AG04449 (cell line): ENCODE data around the gene TMEM163.

Source experiments
- CTCF ChIA-PET: fragments of 350-600 bp; formaldehyde crosslinking; extraction: SDS; loops from one replicate; lab custom pipeline; 2021; ENCODE audit warnings: antibody characterized with exemption; lab: Yijun Ruan, JAX
- POLR2A ChIA-PET: fragments of 400-600, 350-600 bp; formaldehyde crosslinking; extraction: SDS; loops from one replicate; lab custom pipeline; 2020; ENCODE audit warnings: antibody characterized with exemption, inconsistent platforms; lab: Yijun Ruan, JAX
- DNase-seq: peaks from one replicate; pipeline ENCODE4 v3.0.0-alpha.2; 2010; ENCODE audit warnings: low read depth, low spot score
- H3K4me3 ChIP-seq: 2 replicates; pipeline ENCODE4 v1.5.1; 2011; ENCODE audit warnings: low read depth, mild to moderate bottlenecking, control low read depth, low read length
- TF ChIP-seq, protein P1 (sequence below): IDR thresholded peaks from one replicate; pipeline ENCODE4 v1.5.1; 2011; ENCODE audit warnings: mild to moderate bottlenecking, moderate library complexity, low read length, control low read depth, inconsistent platforms; ENCODE audit not compliant: insufficient read depth; ENCODE audit errors: missing control alignments

The TMEM163 gene

DNA sequence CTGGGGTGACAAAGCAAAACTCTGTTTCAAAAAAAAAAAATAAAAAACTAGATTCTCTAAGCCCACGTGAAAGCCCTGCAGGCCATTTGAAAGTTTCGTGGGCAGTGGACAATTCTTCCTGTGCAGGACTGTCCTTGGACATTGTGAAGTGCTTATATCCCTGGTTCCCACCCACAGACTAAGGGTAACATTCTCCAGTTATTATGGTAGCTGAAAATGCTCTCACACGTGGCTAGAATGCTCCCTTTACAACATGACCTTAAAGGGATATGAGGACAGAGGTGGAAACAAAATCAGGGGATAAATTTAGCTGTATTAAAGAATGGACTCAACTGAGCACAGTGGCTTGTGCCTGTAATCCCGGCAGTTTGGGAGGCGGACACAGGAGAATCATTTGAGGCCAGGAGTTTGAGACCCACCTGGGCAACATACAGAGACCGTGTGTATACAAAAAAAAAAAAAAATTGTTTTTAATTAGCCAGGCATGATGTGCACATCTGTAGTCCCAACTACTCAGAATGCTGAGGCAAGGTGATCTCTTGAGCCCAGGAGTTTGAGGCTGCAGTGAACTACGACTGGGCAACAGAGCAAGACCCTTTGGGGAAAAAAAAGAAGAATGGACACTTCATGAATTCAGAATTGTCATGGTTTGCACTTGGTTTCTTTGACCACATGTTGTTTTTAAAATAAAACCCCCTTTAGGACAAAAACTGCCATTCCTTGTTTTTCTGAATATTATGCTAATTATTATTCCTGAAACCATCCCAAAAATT, 297.1 kb downstream of the TMEM163 start:
- ChIA-PET CTCF (interaction anchor here (1.3 to 5.4 kb wide), 4 partner anchors 10 to 176 kb away, joined by 4 to 28 read pairs (median 16); no protein-coding TSS in a partner anchor), POLR2A (no interaction called here)
- TF ChIP-seq, protein P1, sequence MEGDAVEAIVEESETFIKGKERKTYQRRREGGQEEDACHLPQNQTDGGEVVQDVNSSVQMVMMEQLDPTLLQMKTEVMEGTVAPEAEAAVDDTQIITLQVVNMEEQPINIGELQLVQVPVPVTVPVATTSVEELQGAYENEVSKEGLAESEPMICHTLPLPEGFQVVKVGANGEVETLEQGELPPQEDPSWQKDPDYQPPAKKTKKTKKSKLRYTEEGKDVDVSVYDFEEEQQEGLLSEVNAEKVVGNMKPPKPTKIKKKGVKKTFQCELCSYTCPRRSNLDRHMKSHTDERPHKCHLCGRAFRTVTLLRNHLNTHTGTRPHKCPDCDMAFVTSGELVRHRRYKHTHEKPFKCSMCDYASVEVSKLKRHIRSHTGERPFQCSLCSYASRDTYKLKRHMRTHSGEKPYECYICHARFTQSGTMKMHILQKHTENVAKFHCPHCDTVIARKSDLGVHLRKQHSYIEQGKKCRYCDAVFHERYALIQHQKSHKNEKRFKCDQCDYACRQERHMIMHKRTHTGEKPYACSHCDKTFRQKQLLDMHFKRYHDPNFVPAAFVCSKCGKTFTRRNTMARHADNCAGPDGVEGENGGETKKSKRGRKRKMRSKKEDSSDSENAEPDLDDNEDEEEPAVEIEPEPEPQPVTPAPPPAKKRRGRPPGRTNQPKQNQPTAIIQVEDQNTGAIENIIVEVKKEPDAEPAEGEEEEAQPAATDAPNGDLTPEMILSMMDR: no peak
- no peak overlapping the region for H3K4me3 ChIP-seq
- DNase-seq: no peak

DNA sequence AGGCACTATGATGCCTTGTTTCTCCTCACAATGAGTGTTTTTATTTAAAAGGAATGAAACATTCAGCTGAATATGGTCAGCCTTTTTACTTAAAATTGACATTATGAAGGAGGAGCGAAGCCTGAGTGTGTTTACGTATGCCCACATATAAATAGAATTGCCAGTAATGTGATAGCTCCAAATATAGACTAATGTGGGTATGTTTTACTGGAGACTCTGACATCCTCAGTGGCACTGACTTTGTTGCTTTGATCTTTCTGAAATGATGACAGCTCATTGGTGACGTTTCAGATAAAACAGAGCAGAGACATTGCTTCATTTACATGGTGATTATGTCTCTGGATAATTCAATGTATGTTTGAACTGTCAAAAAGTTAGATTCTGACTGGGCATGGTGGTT, 297.9 kb downstream of the TMEM163 start:
- TF ChIP-seq, protein P1: no peak
- ChIA-PET POLR2A (no interaction called here), CTCF (interaction anchor here (1.3 to 3.9 kb wide), 3 partner anchors 9 to 175 kb away, joined by 4 to 23 read pairs (median 10); no protein-coding TSS in a partner anchor)
- no peak overlapping the region for H3K4me3 ChIP-seq
- DNase-seq: no peak

DNA sequence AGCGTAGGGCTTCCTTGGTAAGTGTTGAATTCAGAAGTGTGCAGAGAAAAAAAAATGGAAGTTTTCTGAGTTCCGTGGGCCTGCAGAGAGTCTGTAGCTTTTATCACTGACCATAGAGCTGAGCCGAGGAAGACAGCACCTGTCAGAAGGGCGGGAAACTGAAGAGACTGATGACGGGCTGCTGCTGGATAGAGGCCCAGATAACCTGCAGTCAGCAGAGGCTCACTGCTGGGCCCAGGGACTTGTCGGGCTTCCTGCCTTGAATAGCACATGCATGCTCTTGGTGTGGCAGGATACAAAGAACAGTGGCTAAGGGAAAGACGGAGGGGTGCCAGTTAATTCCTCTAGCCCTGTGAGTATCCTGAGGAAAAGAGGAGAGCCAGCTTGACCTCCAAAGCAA, 298.5 kb downstream of the TMEM163 start:
- ChIA-PET CTCF (interaction anchor here (1.3 to 3.9 kb wide), 5 partner anchors 8 to 175 kb away, joined by 4 to 23 read pairs (median 6); no protein-coding TSS in a partner anchor), POLR2A (no interaction called here)
- H3K4me3 ChIP-seq: no peak overlapping the region
- no peak for DNase-seq
- TF ChIP-seq, protein P1: no peak

DNA sequence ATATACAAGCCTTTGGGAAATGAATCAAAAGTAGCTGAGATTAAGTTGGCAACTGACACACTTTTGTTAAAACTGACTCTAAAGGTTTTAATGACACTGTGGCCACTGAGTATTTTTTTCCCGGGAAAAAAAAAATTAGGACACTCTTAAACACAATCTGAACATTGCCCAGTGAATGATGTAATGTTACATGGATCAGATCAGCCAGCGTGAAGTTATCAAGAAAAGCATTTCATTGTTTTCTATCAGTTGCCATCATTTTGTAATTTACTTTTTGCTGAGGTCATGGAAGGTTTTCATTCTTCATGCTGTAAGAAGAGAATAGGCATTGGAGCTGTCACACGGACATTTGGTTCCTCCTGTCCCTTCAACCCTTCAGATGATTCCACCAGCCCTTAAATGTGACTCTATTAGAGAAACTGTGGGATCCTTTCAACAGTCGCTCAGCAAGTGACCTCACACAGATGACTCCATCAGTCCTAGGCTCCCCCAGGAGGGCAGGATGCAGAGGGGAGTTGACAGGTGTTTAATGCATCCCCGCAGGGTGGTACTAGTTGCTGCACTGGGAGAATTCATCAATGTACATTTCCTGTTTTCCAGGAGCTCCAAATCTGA, 300.7 kb downstream of the TMEM163 start:
- TF ChIP-seq, protein P1: no peak
- ChIA-PET CTCF (interaction anchor here (1.1 to 2.9 kb wide), 5 partner anchors 9 to 301 kb away, joined by 3 to 8 read pairs (median 4); no protein-coding TSS in a partner anchor), POLR2A (no interaction called here)
- no peak for DNase-seq
- no peak overlapping the region for H3K4me3 ChIP-seq

DNA sequence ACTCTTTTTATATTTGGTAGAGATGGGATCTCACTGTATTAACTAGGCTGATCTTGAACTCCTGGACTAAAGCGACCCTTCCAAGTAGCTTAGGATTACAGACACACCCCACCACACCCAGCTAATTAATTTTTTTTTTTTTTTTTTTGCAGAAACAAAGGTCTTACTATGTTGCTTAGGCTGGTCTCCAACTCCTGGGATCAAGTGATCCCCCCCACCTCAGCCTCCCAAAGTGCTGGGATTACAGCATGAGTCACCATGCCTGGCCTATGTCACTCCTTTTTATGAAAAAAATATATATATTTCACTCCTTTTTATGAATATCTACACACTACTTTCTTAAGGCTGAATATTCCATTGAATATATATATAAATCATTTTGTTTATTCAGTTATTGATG, 302.2 kb downstream of the TMEM163 start:
- no peak overlapping the region for H3K4me3 ChIP-seq
- TF ChIP-seq, protein P1: no peak
- POLR2A ChIA-PET: no interaction called here
- CTCF ChIA-PET: interaction anchor here (0.9 kb wide), 2 partner anchors 9 to 530 kb away, joined by 3 to 4 read pairs; no protein-coding TSS in a partner anchor
- no peak for DNase-seq

DNA sequence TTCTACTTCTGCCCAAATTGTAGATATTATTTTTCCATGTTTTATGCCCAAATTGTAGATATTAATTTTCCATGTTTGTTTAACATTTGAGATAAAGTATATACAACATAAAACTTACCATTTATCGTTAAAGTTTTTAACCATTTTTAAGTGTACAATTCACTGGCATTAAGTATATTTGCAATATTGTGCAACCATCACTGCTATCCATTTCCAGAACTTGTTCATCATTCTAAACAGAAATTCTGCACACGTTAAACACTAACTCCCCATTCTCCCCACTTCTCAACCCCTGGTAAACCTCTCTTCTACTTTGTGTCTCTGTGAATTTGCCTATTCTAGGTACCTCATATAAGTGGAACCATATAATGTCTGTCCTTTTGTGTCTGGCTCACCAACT, 302.8 kb downstream of the TMEM163 start:
- no peak overlapping the region for H3K4me3 ChIP-seq
- TF ChIP-seq, protein P1: no peak
- ChIA-PET CTCF (interaction anchor here (0.9 to 1.7 kb wide), 3 partner anchors 41 to 529 kb away, joined by 3 to 6 read pairs (median 4); no protein-coding TSS in a partner anchor), POLR2A (no interaction called here)
- no peak for DNase-seq
